Coronary artery (tissue), 2 donors: Measurements from ENCODE around the gene FNDC4.

Experiments
- DNase-seq: peaks from one replicate; pipeline ENCODE4 v3.0.0-alpha.2; 2017; ENCODE audit warnings: low spot score
- H3K27ac ChIP-seq, 2 donors: fragments of 200-600 bp; sonication (generic); one replicate each; pipeline ENCODE4 v1.5.1; 2016 to 2019
- H3K4me3 ChIP-seq: fragments of 200-600 bp; sonication (generic); 2 replicates; pipeline ENCODE4 v1.5.1; 2016; ENCODE audit warnings: mild to moderate bottlenecking, moderate library complexity
- CTCF ChIP-seq: fragments of 200-600 bp; sonication (generic); IDR thresholded peaks from one replicate; pipeline ENCODE4 v1.5.1; 2019; ENCODE audit warnings: antibody characterized with exemption

Gene FNDC4

GRCh38 chr2:27501042-27501441 lies 6.0 kb upstream of the FNDC4 start:
- no peak for TF ChIP-seq CTCF
- DNase-seq = no peak
- Histone ChIP-seq H3K4me3 (no peak overlapping the region), H3K27ac (no peak overlapping the region)

- no peak overlapping the region for H3K27ac ChIP-seq
- no peak for DNase-seq
- no peak for TF ChIP-seq CTCF
- H3K4me3 ChIP-seq = no peak overlapping the region
These were observed 4.0 kb upstream of the FNDC4 start for GRCh38 chr2:27498975-27499374.

GRCh38 chr2:27497288-27497627 lies 2.3 kb upstream of the FNDC4 start:
- DNase-seq = no peak
- no peak overlapping the region for H3K27ac ChIP-seq
- no peak overlapping the region for H3K4me3 ChIP-seq
- no peak for TF ChIP-seq CTCF

GRCh38 chr2:27496357-27497287 lies 1.6 kb upstream of the FNDC4 start, which contains the start of gene GCKR:
Gene GCKR (plus strand): TSS chr2:27496839. CDS start chr2:27496905, 66 bp downstream.
- Histone ChIP-seq H3K4me3 (no peak within 1 kb of the TSS), H3K27ac (no peak within 1 kb of the TSS)
- no peak for TF ChIP-seq CTCF
- DNase-seq = no peak

- TF ChIP-seq CTCF = no peak
- H3K27ac ChIP-seq = no peak overlapping the region
- no peak for DNase-seq
- H3K4me3 ChIP-seq = no peak overlapping the region
These were observed 898 bp upstream of the FNDC4 start for GRCh38 chr2:27495840-27496356.

- peak; percentile 83 for DNase-seq
- TF ChIP-seq CTCF = no peak
- peak overlapping the region; percentile 79 to 90 for H3K27ac ChIP-seq
- peak overlapping the region; percentile 95 for H3K4me3 ChIP-seq
These were observed 586 bp downstream of the FNDC4 start for GRCh38 chr2:27494284-27494943.
